Fibroblast of skin of right quadriceps (primary cell): ENCODE data around the gene CTBP1.

Source experiments
- DNase-seq: peaks from one replicate; pipeline ENCODE4 v3.0.0-alpha.2; 2013

The CTBP1 gene

DNA sequence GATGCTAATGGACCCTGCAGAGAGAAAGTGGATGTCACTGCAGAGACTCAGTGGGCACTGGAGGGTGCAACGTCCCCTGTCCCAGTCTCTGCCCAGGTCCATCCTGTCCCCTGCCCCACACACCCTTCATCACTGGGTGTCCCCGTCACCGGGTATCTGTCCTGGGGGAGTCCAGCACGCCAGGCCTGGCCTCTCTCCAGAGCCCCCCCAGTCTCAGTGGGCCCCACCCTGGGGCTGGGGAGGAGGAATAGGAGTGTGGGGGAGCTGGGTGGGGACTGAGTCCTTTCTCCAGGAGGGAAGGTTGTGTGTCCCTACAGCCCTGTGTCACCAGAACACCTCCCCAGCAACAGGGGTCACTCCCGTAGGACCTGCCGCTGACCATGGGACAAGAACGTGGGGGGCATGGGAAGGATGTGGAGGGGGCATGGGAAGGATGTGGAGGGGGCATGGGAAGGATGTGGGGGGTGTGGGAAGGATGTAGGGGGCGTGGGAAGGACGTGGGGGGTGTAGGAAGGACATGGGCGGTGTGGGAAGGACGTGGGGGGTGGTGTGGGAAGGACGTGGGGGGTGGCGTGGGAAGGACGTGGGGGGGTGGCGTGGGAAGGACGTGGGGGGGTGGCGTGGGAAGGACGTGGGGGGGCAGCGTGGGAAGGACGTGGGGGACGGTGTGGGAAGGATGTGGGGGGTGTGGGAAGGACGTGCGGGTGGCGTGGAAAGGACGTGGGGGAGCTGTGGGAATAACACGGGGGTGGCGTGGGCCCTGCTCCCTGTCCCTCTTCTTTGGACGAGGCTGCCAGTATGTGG lies 55.5 kb downstream of the CTBP1 start:
- no peak for DNase-seq

DNA sequence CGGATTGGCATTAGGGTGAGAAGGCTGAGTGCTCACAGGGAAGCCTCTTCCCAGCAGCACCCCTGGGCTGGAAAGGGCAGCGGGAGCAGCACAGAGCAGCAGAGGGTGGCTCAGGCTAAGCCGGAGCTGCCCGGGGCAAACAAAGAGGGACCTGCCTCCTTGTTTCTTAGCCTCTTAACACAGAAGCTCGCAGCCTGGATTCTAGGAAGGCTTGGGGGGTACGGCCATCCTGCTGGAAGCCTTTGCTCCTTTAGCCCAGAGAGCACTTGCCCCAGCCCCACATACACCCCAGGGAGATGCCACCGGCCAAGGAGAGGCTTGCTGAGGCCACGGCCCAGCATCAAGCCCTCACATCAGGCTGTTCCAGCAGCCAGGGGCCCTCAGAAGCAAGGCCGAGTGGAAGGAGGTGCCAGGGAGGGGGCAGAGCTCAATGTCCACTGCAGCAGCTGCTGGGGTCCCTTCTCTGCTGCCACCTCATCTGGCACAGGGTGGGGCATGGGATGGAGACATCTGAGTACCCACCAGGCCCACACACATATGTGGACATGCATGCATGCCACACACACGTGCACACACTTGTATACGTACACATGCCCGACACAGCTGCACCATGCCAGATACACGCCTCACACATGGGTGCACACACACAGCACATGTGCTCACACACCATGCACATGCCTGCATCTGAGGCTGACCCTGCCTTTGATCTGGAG lies 56.3 kb downstream of the CTBP1 start:
- no peak for DNase-seq

DNA sequence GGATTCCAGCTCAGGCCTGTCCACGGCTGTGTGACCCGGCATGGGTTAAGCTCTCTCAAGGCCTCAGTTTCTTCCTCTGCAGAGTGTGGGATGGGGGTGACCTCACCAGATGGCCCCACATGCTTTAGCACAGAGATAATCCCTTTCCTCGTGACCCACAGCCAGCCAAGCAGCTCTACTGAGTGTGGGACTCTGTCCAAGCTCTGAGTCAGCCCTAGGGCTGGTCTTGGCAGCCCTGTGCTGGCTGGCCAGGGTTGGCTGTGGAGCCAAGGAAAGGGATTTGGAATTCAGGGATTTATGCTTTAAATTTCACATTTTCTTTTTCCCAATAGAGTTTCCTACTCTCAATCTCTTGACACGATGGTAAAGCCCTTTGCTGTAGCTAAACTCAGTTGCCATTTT lies 56.8 kb downstream of the CTBP1 start:
- peak; percentile 95 for DNase-seq

DNA sequence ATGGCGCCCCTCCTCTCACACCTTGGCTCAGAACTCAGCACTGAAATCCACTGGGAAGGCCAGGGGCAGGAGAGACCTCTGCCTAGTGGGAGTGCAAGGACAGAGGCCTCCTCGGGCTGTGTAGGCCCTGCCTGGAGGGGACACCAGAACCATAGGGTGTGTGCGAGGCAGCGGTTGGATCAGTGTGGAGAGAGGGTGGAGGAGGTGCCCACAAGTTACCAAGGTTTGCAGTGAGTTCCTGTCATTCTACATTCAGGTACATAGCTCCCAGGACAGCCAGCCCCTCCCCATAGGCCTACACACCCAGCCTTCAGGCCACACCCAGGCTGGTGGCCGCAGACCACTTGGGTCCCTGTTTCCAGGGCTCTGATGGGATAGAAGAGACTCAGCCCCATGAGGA lies 57.3 kb downstream of the CTBP1 start:
- no peak for DNase-seq

DNA sequence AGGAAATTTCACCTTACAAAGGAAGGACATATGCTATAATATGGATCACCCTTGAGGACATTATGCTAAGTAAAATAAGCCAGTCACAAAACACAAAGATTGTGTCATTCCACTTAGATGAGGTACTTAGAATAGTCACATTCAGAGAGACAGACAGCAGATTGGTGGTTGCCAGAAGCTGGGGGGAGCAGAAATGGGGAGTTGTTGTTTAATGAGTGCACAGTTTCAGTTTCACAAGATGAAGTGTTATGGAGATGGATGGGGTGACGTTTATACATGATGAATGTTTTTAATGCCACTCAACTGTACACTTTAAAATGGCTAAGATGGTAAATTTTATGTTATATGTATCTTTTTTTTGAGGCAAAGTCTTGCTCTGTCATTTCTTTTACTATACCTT lies 61.7 kb downstream of the CTBP1 start:
- no peak for DNase-seq

DNA sequence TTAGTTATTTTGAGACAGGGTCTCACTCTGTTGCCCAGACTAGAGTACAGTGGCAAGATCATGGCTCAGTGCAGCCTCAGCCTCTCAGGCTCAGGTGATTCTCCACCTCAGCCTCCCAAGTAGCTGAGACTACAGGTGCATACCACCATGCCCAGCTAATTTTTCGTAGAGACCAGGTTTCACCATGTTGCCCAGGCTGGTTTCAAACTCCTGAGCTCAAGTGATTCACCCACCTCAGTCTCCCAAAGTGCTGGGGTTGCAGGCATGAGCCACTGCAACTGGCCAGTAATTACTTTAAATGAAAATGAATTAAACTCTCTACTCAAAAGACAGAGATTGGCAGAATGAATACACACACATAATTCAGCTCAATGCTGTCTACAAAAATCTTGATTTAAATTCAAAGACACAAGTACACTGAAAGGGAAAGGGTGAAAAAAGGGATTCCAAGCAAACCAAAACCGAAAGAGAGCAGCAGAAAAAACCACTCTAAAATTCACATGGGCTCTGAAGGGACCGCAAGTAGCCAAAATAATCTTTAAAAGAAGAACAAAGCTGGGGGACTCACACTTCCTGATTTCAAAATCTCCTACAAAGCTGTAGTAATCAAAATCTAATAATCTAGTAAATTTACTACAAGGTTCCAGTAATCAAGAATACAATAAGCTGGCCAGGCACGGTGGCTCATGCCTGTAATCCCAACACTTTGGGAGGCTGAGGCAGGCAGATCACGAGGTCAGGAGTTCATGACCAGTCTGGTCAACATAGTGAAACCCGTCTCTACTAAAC lies 64.8 kb downstream of the CTBP1 start:
- DNase-seq: no peak

DNA sequence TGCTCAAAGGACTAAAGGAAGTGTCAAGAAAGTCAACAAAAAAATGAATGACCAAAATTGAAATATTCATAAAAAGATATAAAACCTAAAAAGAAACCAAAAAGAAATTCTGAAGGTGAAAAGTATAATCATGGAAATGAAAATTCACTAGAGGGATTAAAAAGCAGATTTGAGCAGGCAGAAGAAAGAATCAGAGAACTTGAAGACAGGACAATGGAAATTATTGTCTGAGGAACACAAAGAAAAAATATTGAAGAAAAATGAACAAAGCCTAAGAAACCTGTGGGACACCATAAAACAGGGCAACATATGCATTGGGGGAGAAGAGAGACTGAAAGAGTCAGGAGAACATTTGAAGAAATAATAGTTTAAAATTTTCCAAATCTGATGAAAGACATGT lies 66.6 kb downstream of the CTBP1 start:
- DNase-seq: no peak

DNA sequence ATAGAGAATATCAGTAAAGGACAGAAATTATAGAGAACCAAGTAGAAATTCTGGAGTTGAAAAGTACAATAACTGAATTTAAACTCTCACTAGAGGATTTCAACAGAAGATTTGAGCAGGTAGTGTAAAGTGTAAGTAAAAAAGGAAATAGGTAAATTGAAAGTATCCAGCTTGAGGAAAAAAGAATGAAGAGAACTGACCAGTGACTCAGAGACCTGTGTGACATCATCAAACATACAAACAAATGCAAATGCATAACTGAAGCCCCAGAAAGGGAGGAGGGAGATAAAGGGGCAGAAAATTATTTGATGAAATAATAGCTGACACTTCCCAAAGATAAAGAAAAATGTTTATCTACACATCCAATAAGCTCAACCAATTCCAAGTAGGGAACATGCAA lies 68.3 kb downstream of the CTBP1 start:
- no peak for DNase-seq

DNA sequence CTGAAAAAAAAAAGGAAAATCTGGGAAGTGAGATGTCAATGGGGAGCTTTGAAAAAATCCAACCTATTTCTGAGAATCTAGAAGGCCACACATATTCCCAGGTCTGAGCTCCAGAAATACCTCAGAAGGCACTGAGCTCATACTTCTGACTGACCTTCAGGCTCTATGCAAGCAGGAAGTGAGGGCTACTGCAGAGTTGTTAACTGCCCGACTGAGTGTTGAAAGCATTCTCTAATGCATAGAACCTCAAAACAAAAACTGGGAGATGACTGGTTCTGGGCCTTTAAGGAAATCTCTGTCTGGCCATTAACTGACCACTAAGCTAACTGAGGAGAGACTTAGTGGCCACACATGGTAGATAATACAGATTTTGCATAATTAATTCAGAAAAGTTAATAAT lies 69.0 kb downstream of the CTBP1 start:
- no peak for DNase-seq

DNA sequence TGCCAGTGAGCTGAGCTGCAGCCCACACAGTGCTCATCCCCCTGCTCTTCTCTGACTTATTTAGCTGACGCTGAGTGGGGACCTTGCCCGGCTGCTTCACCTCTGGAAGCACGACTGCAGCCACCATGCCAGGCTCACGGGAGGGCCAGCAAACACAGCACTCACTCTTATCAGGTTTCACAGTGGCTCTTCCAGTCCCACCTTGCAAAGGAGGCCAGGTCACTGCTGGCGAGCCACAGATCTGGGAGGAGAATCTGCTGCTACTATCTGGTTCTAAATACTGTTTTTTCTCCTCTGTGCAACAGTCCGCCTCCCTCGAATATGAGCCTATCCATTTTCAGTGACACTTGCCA lies 69.9 kb downstream of the CTBP1 start:
- no peak for DNase-seq

DNA sequence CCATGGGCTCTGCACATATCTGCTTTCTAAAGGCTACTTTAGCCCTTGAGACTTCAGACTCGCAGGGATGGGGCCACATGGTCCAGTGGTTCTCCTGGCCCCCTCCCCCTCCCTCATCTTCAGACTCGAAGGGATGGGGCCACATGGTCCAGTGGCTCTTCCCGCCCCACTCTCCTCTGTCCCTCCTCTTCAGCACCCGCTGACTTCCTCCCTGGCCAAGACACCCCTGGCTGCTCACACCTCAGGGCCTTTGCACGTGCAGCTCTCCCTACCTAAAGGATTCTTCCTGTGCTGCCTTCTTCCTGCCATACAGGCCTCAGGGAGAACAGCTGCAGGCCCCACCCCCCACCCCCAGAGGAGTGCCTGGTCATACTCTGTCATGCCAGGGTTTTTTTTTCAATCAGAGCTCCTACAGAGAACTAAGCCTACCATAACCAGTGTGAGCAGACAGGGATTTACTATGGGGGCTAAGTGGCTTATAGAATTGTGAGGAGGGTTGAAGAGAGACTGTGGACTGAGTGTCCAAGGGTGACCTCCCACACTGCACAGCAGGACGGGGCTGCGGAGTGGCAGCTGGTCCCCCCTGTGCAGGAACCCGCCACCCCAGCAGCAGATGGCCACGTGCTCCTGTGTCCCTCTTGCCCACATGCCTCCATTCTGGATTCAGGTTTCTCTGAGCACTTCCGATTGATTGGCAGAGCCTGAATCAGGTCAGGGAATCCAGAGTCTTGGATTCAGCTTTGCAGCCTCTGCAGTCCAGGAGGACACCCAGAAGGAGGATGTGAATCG lies 70.4 kb downstream of the CTBP1 start:
- DNase-seq: peak; percentile 19

DNA sequence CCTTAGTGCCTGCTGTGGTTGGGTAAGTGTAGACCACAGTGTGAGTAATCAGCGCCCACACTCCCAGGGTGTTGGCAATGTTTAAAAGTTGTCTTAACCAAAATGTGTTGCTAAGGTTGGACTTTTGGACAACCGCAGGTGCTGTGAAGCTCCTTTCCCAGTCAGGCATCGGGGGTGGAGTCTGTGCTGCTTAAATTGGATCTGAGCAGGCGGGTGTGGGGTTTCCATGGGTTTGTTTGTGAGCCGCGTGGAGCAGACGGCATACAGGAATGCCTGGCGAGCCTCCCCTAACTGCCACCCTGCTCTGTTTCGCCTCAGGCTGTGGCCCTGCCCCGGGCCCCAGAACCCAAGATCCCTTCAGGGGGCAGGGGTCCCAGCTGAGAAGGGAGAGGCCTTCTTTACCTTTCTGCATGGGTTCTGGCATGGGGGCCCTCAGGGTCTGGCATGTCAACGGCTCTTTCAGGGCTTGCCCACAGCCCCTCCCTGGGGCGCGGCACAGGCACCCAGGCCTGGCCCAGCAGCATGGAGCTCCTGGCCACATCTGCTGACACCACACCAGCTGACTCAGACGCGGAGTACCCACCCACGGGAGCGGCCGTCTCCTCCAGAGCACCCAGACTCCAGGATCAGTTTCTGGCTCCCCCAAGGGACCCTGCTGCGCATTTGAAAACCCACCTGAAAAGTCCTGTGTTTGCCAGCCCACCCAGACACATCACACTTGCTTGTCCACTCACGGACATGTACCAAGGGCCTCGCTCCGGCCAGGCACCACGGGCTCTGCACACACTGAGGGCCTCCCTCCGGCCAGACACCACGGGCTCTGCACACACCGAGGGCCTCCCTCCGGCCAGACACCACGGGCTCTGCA lies 71.4 kb downstream of the CTBP1 start:
- DNase-seq: no peak

DNA sequence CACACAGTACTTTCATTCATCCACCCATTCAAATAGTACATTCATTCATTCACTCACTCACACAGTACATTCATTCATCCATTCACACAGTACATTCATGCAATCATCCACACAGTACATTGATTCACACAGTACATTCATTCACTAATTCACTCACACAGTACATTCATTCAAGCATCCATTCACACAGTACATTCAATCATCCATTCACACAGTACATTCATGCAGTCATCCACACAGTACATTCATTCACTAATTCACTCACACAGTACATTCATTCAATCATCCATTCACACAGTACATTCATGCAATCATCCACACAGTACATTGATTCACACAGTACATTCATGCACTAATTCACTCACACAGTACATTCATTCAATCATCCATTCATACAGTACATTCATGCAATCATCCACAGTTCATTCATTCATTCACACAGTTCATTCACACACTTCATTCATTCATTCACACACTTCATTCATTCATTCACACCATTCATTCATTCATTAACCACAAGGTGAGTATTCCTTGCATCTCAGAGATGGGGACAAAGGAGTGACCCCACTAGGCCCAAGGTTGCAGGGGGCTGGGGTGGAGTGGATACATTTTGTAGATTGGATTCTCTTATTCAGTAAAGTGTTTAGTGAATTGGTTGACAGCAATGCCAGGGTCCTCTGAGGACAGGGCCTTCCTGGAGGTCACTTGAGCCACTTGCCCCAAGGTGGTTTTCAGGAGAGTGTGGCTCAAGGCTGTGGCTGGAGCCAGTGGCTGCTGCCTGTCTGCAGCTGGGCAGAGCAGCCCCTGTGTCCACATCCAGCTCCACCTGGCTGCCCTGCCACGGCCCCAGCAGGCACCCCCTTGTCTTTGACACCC lies 72.3 kb downstream of the CTBP1 start:
- DNase-seq: no peak

DNA sequence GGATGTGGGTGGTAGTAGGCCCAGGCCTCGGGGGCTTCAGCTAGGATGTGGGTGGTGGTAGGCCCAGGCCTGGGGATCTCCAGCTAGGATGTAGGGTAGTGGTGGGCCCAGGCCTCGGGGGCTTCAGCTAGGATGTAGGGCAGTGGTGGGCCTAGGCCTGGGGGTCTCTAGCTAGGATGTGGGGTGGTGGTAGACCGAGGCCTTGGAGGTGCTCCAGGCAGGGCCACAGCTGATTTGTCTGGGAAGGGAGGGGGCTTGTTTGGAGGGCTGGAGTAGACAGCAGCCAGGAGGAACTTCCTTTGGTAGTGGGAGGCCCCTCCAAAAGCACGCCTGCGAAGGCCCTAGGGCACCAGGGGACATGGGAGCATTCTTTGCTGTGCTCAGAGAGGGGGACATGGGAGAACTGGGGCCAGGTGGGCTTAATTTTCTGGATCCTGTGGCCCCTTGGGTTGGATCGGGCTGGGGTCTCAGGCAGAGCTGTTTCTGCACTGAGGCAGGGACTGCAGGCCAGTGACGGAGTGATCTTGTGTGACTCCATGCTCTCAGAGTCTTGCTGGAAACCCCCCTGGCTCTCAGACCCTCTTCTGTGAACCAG lies 73.2 kb downstream of the CTBP1 start:
- DNase-seq: no peak

DNA sequence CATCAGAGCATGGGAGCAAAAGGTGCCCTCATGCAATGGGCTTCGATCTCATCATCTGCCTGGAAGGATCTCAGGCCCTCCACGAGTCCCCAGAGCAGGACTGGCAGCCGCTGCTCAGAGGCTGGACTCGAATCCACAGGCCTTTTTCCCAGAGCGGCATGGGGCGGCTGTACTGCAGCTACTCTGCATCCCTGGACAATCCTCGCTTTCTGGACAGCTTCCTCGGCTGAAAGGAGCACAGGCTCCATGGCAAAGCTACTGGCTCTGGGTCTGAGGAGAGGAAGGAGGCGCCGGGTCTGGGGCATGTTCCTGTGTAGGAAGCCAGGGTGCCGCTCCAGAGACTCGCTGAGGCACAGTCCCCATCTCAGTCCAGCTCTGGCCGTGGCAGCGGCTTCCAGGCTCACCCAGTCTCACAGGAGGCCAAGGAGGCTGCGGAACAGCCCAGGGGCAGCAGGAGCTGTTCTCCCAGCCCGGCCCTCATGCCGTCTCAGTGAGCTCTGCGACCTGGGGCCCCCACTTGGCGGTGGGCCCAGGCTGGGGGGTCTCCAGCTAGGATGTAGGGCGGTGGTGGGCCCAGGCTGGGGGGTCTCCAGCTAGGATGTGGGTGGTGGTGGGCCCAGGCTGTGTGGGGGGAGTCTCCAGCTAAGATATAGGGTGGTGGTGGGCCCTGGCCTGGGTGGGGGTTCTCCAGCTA lies 73.8 kb downstream of the CTBP1 start:
- DNase-seq: no peak

DNA sequence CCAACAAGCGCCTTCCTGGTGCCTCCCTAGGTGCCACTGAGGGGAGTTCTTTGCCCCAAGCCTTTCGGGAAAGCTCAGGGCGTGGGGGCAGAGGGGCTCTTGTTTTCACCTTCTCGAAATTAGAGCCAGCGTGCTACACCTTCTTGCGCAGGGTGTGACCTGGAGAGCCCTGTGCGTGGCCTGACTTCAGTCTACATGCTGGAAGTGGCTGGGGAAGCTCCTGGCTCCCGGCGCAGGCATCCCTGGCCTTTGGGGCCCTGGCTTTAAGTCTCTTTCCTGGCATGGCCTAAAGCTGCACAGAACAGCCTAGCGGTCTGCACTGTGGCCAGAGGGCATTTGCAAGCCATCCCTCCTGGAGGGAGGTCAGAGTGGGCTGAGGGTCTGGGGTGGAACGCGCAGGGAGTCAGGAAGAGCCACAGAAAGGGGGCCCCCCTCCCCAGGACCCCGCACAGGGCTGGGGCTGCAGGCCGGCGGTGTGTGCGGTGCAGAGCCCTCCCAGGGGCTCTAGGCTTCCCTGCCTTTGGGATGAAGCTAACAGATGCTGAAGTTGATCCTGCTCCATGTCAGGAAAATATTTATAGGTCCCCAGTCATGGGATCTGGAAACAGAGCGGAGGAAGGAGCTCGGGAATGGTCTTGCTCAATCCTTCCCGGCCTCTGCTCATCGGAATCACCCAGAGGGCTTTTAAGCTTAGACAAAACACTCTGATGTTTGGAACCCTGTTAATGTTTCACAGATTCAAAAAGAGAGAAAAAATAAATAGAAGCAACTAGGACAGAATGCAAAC lies 75.8 kb downstream of the CTBP1 start:
- DNase-seq: peak; percentile 51

DNA sequence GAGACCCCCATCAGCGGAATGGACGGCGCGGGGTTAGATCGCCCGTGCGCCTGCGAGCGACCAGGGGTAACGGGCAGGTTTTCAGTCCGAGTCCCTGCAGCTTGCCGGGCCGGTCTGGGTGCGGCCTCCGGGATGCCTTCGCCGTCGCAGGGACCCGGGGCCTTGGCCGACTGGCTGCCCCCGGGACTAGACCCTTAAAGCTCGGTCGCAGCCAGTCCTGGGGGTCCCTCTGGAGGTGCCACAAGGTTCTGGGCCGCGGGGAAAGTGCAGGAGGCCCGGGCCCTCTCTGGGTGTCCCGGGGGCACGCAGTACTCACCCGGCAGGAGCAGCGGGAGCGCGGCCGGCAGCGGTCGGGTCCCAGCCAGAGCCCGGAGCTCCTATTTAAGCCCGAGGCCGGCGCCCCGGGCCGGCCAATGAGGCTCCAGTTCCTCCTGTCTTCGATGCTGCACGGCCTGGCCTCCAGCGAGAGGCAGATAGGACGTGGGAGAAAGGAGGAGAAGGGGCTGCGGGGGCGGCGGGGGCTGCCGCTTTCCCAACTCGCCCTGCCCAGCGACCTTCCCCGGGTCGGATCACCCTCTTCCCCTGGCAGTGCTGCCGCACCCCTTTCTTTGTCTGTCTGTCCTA lies 76.6 kb downstream of the CTBP1 start, which contains the start of gene SPON2:
SPON2 (minus strand) TSS at position 356 of the 624 bp plus-strand sequence.
- DNase-seq: no peak
